Measurements from ENCODE around the gene EVX2.

GRCh38 chr2:176079831-176080539, 3.8 kb downstream of the EVX2 start:
- TF ChIP-seq CTCF (IDR thresholded peaks at IDR 0.05; ENCODE audit: low read depth, low read length, poor library complexity, severe bottlenecking) (no peak), EZH2phosphoT487 (IDR thresholded peaks at IDR 0.05; ENCODE audit: borderline replicate concordance, low read length) (no peak)
